ENCODE data around the gene WNK2.

Gene WNK2

GRCh38 chr9:93265972-93266371, 82.0 kb downstream of the WNK2 start:
- H3K9me3 ChIP-seq (ENCODE audit: severe bottlenecking), result no peaks in the 10 kb centered on the region
- H3K4me3 ChIP-seq (ENCODE audit: severe bottlenecking), result no peak overlapping the region
- H3K27ac ChIP-seq (ENCODE audit: poor library complexity, severe bottlenecking), result no peak overlapping the region
- H3K4me1 ChIP-seq (ENCODE audit: insufficient read depth, poor library complexity, severe bottlenecking), result no peaks in the 10 kb centered on the region
- TF ChIP-seq, protein P1, sequence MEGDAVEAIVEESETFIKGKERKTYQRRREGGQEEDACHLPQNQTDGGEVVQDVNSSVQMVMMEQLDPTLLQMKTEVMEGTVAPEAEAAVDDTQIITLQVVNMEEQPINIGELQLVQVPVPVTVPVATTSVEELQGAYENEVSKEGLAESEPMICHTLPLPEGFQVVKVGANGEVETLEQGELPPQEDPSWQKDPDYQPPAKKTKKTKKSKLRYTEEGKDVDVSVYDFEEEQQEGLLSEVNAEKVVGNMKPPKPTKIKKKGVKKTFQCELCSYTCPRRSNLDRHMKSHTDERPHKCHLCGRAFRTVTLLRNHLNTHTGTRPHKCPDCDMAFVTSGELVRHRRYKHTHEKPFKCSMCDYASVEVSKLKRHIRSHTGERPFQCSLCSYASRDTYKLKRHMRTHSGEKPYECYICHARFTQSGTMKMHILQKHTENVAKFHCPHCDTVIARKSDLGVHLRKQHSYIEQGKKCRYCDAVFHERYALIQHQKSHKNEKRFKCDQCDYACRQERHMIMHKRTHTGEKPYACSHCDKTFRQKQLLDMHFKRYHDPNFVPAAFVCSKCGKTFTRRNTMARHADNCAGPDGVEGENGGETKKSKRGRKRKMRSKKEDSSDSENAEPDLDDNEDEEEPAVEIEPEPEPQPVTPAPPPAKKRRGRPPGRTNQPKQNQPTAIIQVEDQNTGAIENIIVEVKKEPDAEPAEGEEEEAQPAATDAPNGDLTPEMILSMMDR (IDR thresholded peaks at IDR 0.05; ENCODE audit: poor library complexity, severe bottlenecking), result no peak
- DNase-seq (ENCODE audit: low spot score), result no peak
- no peaks in the 10 kb centered on the region for H3K27me3 ChIP-seq (ENCODE audit: insufficient read depth, poor library complexity, severe bottlenecking)
- H3K36me3 ChIP-seq (ENCODE audit: low read depth), result no peaks in the 10 kb centered on the region
- ATAC-seq (ENCODE audit: low read depth), result no peak

DNA sequence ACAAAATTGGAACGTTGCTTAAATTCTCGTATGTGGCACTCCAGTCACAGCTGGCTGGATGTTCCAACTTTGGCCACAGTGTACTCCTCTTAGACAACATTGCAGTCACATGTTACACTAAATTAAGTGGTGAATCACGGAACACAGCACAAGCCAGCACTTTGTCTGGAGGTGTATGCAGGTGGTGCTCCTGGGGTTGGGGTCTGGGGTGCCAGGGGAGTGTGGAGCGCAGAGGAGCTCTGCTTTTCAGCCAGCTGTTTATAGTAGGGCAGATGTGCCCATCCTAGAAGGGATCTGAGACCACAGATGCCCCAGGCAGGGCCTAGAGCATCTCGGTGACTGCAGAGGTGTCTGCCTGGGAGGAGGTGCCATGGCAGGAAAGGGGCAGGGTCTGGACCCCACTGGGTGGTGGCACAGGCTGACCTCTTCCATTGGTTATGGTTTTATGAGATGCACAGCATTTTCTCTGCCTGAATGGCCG, 82.6 kb downstream of the WNK2 start:
- no peak for ATAC-seq (ENCODE audit: low read depth)
- Histone ChIP-seq H3K27me3 (ENCODE audit: insufficient read depth, poor library complexity, severe bottlenecking) (no peaks in the 10 kb centered on the region), H3K36me3 (ENCODE audit: low read depth) (no peaks in the 10 kb centered on the region), H3K9me3 (ENCODE audit: severe bottlenecking) (no peaks in the 10 kb centered on the region), H3K4me3 (ENCODE audit: severe bottlenecking) (no peak overlapping the region), H3K27ac (ENCODE audit: poor library complexity, severe bottlenecking) (no peak overlapping the region), H3K4me1 (ENCODE audit: insufficient read depth, poor library complexity, severe bottlenecking) (no peaks in the 10 kb centered on the region)
- no peak for DNase-seq (ENCODE audit: low spot score)
- TF ChIP-seq, protein P1 (IDR thresholded peaks at IDR 0.05; ENCODE audit: poor library complexity, severe bottlenecking), result no peak

GRCh38 chr9:93267091-93267541, 83.2 kb downstream of the WNK2 start:
- no peak overlapping the region for H3K27ac ChIP-seq (ENCODE audit: poor library complexity, severe bottlenecking)
- H3K9me3 ChIP-seq (ENCODE audit: severe bottlenecking), result no peaks in the 10 kb centered on the region
- H3K4me3 ChIP-seq (ENCODE audit: severe bottlenecking), result no peak overlapping the region
- H3K4me1 ChIP-seq (ENCODE audit: insufficient read depth, poor library complexity, severe bottlenecking), result no peaks in the 10 kb centered on the region
- no peaks in the 10 kb centered on the region for H3K27me3 ChIP-seq (ENCODE audit: insufficient read depth, poor library complexity, severe bottlenecking)
- no peaks in the 10 kb centered on the region for H3K36me3 ChIP-seq (ENCODE audit: low read depth)
- no peak for DNase-seq (ENCODE audit: low spot score)
- no peak for ATAC-seq (ENCODE audit: low read depth)
- TF ChIP-seq, protein P1 (IDR thresholded peaks at IDR 0.05; ENCODE audit: poor library complexity, severe bottlenecking), result no peak

DNA sequence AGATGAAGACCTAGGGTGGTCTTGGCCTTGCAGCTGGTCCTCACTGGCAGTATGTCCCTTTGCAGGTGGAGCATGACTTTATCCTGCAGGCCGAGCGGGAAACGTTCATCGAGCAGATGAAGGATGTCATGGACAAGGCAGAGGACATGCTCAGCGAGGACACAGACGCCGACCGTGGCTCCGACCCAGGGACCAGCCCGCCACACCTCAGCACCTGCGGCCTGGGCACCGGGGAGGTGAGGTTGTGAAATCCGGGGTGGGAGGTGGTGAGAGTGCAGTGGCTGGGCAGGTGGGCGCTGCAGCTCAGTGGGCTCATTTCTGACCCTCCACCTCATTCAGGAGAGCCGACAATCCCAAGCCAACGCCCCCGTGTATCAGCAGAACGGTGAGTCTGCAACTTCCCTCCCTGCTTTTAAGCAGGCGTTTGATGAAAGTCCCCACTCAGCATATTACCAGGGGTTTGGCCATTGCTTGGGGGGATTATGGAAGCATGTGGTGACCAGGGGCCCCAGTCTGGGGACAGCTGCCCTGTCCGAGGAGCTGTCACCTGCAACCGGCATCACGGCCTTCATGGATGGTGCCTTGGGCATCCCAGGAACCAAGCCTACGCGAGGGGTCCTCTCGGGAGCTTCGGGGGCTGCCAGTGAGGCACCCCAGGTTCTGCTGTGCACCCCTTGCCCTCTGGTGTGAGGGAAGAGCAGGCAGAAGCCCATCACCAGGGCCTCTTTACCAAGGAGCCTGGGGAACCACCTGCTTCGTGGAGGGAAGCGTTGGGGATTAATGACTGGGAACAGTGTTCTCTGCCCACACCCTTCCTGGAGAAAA, 84.0 kb downstream of the WNK2 start:
- Histone ChIP-seq H3K9me3 (ENCODE audit: severe bottlenecking) (no peaks in the 10 kb centered on the region), H3K27ac (ENCODE audit: poor library complexity, severe bottlenecking) (no peak overlapping the region), H3K4me1 (ENCODE audit: insufficient read depth, poor library complexity, severe bottlenecking) (no peaks in the 10 kb centered on the region), H3K4me3 (ENCODE audit: severe bottlenecking) (no peak overlapping the region), H3K36me3 (ENCODE audit: low read depth) (no peaks in the 10 kb centered on the region), H3K27me3 (ENCODE audit: insufficient read depth, poor library complexity, severe bottlenecking) (no peaks in the 10 kb centered on the region)
- TF ChIP-seq, protein P1 (IDR thresholded peaks at IDR 0.05; ENCODE audit: poor library complexity, severe bottlenecking), result no peak
- DNase-seq (ENCODE audit: low spot score) (no peak), ATAC-seq (ENCODE audit: low read depth) (no peak)
